GM18519 (cell line): ENCODE results near the gene FOLR1.

Experiments
- ATAC-seq: cut with Tn5 transposase; IDR thresholded peaks from one replicate; pipeline ENCODE4 v1.9.1; 2021; ENCODE audit warnings: mild to moderate bottlenecking, moderate library complexity; ENCODE audit not compliant: unreplicated experiment, low FRiP score

The FOLR1 gene

DNA sequence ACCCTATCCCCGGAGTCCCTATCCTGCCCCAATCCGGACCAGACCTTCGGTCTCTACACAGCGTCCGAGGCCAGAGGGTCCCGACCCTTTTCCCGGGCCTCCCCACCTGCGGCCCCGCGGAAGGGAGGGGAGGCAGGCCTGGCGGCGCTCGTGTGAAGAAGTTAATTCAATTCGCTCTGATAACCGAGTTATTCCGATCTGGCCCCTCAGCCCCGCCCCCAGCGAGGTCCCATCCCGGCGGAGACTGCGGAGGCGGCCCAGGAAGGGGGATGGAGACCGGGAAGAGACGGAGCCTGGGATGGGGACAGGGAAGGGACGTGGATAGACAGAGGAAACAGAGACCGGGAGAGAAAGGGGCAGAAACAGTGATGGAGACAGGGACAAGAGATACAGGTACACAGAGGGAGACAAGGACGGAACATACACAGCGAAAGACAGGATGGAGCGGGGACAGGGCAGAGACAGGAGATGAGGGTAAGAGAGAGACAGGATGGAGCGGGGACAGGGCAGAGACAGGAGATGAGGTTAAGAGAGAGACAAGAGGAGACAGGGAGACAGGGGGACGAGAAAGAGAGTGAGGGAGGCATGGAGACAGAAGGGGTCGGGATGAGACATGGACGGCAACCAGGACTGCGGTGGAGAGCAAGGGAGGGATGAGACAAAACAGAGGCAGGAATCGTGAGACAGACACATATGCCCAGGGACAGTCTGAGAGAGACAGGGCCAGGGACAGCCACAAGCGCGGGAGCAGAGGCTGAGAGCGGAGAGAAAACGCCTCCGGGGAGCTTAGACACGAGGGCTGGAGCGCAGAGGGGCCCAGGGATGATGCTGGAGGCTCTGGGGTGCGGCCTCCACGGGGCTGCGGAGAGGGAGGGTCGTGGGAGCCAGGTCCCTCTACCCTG lies 52.7 kb downstream of the FOLR1 start:
- ATAC-seq = no peak

DNA sequence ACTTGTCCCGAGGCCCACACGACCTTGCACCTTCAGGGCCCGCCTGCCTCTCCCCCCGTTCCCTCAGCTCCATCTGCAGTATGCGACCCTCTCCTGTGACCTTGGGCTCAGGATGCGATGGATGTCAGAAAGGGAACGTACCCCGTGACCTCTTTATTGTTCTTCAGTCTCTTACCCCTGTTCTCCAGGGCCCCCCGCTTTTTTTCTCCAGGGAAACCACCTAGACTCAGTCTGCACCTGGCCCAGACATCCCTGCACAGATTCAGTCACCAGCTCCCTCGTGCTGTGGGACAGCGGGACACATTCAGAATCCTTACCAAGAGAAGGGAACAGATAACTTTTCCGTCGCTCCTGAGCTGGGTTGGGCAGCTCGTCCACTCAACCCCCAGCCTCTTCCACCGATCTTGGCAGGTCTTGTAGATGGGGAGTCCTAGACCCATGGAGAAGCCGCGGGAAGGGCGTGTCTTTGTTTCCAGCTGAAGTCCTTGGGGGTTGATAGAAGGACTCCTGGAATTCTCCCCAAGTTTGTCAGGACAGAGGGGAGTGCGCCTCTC lies 53.4 kb downstream of the FOLR1 start:
- no peak for ATAC-seq
